ENCODE measurements around the gene UBR3.

- TF ChIP-seq CTCF (IDR thresholded peaks at IDR 0.05) (no peak), POLR2A (IDR thresholded peaks at IDR 0.05) (no peak)
These were observed 36.7 kb upstream of the UBR3 start for GRCh38 chr2:169790581-169790980.
